ENCODE data around the gene IGFL4. TPM values are rescaled to one million over a fixed set of nuclear protein-coding genes. Genes with fewer than 3 reads are reported as not detected.

IGFL4 gene
- total RNA-seq, 4 donors from 2014 or later: not detected

GRCh38 chr19:46015687-46016425 lies 24.9 kb downstream of the IGFL4 start:
- peak overlapping the region in 1 of 4 donors; percentile 55 for H3K27ac ChIP-seq
- no peaks in the 10 kb centered on the region for H3K36me3 ChIP-seq
- no peak for TF ChIP-seq CTCF (IDR thresholded peaks at IDR 0.05)
- TF ChIP-seq POLR2A (IDR thresholded peaks at IDR 0.05): no peak
- peaks cover 0 to 12% of the 10 kb centered on the region in 2 donors for H3K27me3 ChIP-seq
- peaks cover 0 to 21% (median 13%) of the 10 kb centered on the region in 4 donors for H3K4me1 ChIP-seq
- H3K4me3 ChIP-seq: peak overlapping the region; percentile 59 to 71 (median 64)
- no peaks in the 10 kb centered on the region for H3K9me3 ChIP-seq
- no peak for DNase-seq

- peaks cover 0 to 21% (median 13%) of the 10 kb centered on the region in 4 donors for H3K4me1 ChIP-seq
- H3K36me3 ChIP-seq: no peaks in the 10 kb centered on the region
- no peak for TF ChIP-seq POLR2A (IDR thresholded peaks at IDR 0.05)
- TF ChIP-seq CTCF (IDR thresholded peaks at IDR 0.05): no peak
- peaks cover 0 to 12% of the 10 kb centered on the region in 2 donors for H3K27me3 ChIP-seq
- DNase-seq: peak; percentile 64 to 88 (median 87)
- peak overlapping the region; percentile 50 to 71 (median 60) for H3K4me3 ChIP-seq
- H3K9me3 ChIP-seq: no peaks in the 10 kb centered on the region
- no peak overlapping the region for H3K27ac ChIP-seq
These were observed 25.7 kb downstream of the IGFL4 start for GRCh38 chr19:46014941-46015686.

GRCh38 chr19:46014534-46014933 lies 26.3 kb downstream of the IGFL4 start:
- Histone ChIP-seq H3K4me3 (peak overlapping the region in 2 of 4 donors; percentile 50 to 59), H3K27me3 (peaks cover 0 to 12% of the 10 kb centered on the region in 2 donors), H3K4me1 (peaks cover 0 to 23% (median 13%) of the 10 kb centered on the region in 4 donors), H3K36me3 (no peaks in the 10 kb centered on the region), H3K9me3 (no peaks in the 10 kb centered on the region), H3K27ac (no peak overlapping the region)
- DNase-seq: no peak
- TF ChIP-seq CTCF (IDR thresholded peaks at IDR 0.05) (no peak), POLR2A (IDR thresholded peaks at IDR 0.05) (no peak)

GRCh38 chr19:46009530-46010510 lies 31.0 kb downstream of the IGFL4 start:
- H3K27me3 ChIP-seq: peaks cover 0 to 4% of the 10 kb centered on the region in 2 donors
- no peak overlapping the region for H3K4me3 ChIP-seq
- H3K4me1 ChIP-seq: peaks cover 0 to 9% (median 1%) of the 10 kb centered on the region in 4 donors
- TF ChIP-seq POLR2A (IDR thresholded peaks at IDR 0.05) (no peak), CTCF (IDR thresholded peaks at IDR 0.05) (peak; percentile 67 to 88 (median 78))
- no peaks in the 10 kb centered on the region for H3K9me3 ChIP-seq
- peak; percentile 46 to 84 (median 81) for DNase-seq
- H3K27ac ChIP-seq: no peak overlapping the region
- no peaks in the 10 kb centered on the region for H3K36me3 ChIP-seq

- DNase-seq: no peak
- TF ChIP-seq POLR2A (IDR thresholded peaks at IDR 0.05) (no peak), CTCF (IDR thresholded peaks at IDR 0.05) (no peak)
- Histone ChIP-seq H3K27me3 (no peaks in the 10 kb centered on the region), H3K27ac (no peak overlapping the region), H3K9me3 (no peaks in the 10 kb centered on the region), H3K4me1 (peaks cover 0 to 4% (median 0%) of the 10 kb centered on the region in 4 donors), H3K4me3 (no peak overlapping the region), H3K36me3 (no peaks in the 10 kb centered on the region)
These were observed 34.4 kb downstream of the IGFL4 start for GRCh38 chr19:46006411-46006810.
